ENCODE data around the gene VILL. TPM values are rescaled to one million over a fixed set of nuclear protein-coding genes. Genes with fewer than 3 reads are reported as not detected.

VILL gene
- total and polyA plus RNA-seq, 4 donors, result 0.88 to 3.5 (median 1.6) TPM

- 71% methylated on average over 3 of the region's 3 CpGs for WGBS
- DNase-seq (ENCODE audit: low spot score), result no peak
- TF ChIP-seq JUND (IDR thresholded peaks at IDR 0.05) (no peak), HNF4G (IDR thresholded peaks at IDR 0.05) (no peak), RAD21 (IDR thresholded peaks at IDR 0.05) (no peak), CTCF (IDR thresholded peaks at IDR 0.05; ENCODE audit: low read depth, low read length, missing input control) (no peak), GABPA (IDR thresholded peaks at IDR 0.05 in 1 of 2, conservative IDR thresholded peaks at IDR 0.05 in 1 of 2) (no peak), SP1 (IDR thresholded peaks at IDR 0.05) (no peak), ZBTB33 (IDR thresholded peaks at IDR 0.05) (no peak), FOXA1 (IDR thresholded peaks at IDR 0.05) (no peak), ATF3 (IDR thresholded peaks at IDR 0.05) (no peak), YY1 (IDR thresholded peaks at IDR 0.05) (no peak), HNF4A (conservative IDR thresholded peaks at IDR 0.05) (no peak)
- Histone ChIP-seq H3K4me3 (ENCODE audit: low read depth in 1 of 3, low read length in 3 of 3) (no peak overlapping the region), H3K4me1 (ENCODE audit: control insufficient read depth in 4 of 4, insufficient read depth in 4 of 4, low read length in 3 of 4) (no peaks in the 10 kb centered on the region), H3K27me3 (ENCODE audit: control insufficient read depth in 4 of 4, insufficient read depth in 4 of 4, low read length in 3 of 4) (no peaks in the 10 kb centered on the region), H3K36me3 (ENCODE audit: control insufficient read depth in 4 of 4, insufficient read depth in 3 of 4, low read depth in 1 of 4, low read length in 3 of 4) (no peaks in the 10 kb centered on the region), H3K27ac (ENCODE audit: low read depth in 1 of 2, low read length in 2 of 2) (no peak overlapping the region), H3K9me3 (ENCODE audit: control insufficient read depth in 4 of 4, low read length in 3 of 4) (no peaks in the 10 kb centered on the region), H3K9ac (ENCODE audit: low read depth in 1 of 2, low read length in 2 of 2) (no peak overlapping the region)
These were observed 64.0 kb downstream of the VILL start for GRCh38 chr3:38054499-38055001.

Small RNAs within 50 kb of the gene (small RNA-seq; reads per million reads assigned to genes)
- gene MIR26A1, result 3.3 reads per million, percentile 91 among the genes with 10 or more reads in this experiment
- not detected for gene RF00019

Other genes starting within 250 kb of the VILL start
- gene CTDSPL, start 128.9 kb upstream of the VILL start, total RNA-seq, result 10 to 100 TPM; 16.7 to 17.2 TPM
- gene CTDSPL, start 128.9 kb upstream of the VILL start, polyA plus RNA-seq, result 10 to 100 TPM in 1 of 2 donors, 1 to 10 TPM in 1; 8.4 to 11.7 TPM
- gene PLCD1, start 38.9 kb downstream of the VILL start, total RNA-seq, result 10 to 100 TPM in 1 of 2 donors, 1 to 10 TPM in 1; 9.5 to 10.5 TPM
- 1 to 10 TPM; 6.7 to 8.7 TPM for gene PLCD1, start 38.9 kb downstream of the VILL start, polyA plus RNA-seq
- gene DLEC1, start 48.4 kb downstream of the VILL start, total RNA-seq, result under 1 TPM; 0.09 to 0.17 TPM
- gene DLEC1, start 48.4 kb downstream of the VILL start, polyA plus RNA-seq, result under 1 TPM; 0.43 to 0.63 TPM
- 100 to 1,000 TPM; 220 to 410 TPM for gene ACAA1, start 146.3 kb downstream of the VILL start, total RNA-seq
- 100 to 1,000 TPM; 338 to 342 TPM for gene ACAA1, start 146.3 kb downstream of the VILL start, polyA plus RNA-seq
- 10 to 100 TPM; 15.4 to 60.3 TPM for gene MYD88, start 147.9 kb downstream of the VILL start, total RNA-seq
- gene MYD88, start 147.9 kb downstream of the VILL start, polyA plus RNA-seq, result 10 to 100 TPM; 37.0 to 51.1 TPM
- gene OXSR1, start 174.8 kb downstream of the VILL start, total RNA-seq, result 10 to 100 TPM; 16.2 to 24.7 TPM
- gene OXSR1, start 174.8 kb downstream of the VILL start, polyA plus RNA-seq, result 1 to 10 TPM; 4.3 to 8.2 TPM

Data from liver (tissue), 10 donors.